SJSA1 (cell line): ENCODE results near the gene DECR2. TPM values are rescaled to one million over a fixed set of nuclear protein-coding genes. Genes with fewer than 3 reads are reported as not detected.

Experiments used
- total RNA-seq: library from RNA; depleted of rRNA; stranded (reverse); fragments of >200 nt; shearing (Covaris generic); gene quantifications from 2 replicates; pipeline ENCODE4 v1.2.3, GENCODE V29; 2014; rRNA removed

DECR2 gene
- total RNA-seq, 1 experiment from 2014 or later: 5.8 TPM

Other genes starting within 250 kb of the DECR2 start
- gene HBZ, start 249.2 kb upstream of the DECR2 start, total RNA-seq: not detected in 2 replicates
- not detected in 2 replicates for gene HBM, start 235.9 kb upstream of the DECR2 start, total RNA-seq
- gene HBA2, start 229.0 kb upstream of the DECR2 start, total RNA-seq: not detected in 2 replicates
- gene HBA1, start 225.2 kb upstream of the DECR2 start, total RNA-seq: not detected in 2 replicates
- gene HBQ1, start 221.4 kb upstream of the DECR2 start, total RNA-seq: not detected in 2 replicates
- 47.1 and 53.3 TPM in 2 replicates for gene LUC7L, start 172.4 kb upstream of the DECR2 start, total RNA-seq
- gene FAM234A, start 167.1 kb upstream of the DECR2 start, total RNA-seq: 99.5 and 102 TPM in 2 replicates
- not detected in 2 replicates for gene RGS11, start 125.9 kb upstream of the DECR2 start, total RNA-seq
- not detected in 2 replicates for gene ARHGDIG, start 121.3 kb upstream of the DECR2 start, total RNA-seq
- not detected in 2 replicates for gene PDIA2, start 118.7 kb upstream of the DECR2 start, total RNA-seq
- gene AXIN1, start 49.2 kb upstream of the DECR2 start, total RNA-seq: 18.5 and 26.4 TPM in 2 replicates
- 150 and 154 TPM in 2 replicates for gene MRPL28, start 31.3 kb upstream of the DECR2 start, total RNA-seq
- 34.9 and 39.7 TPM in 2 replicates for gene PGAP6, start 19.9 kb upstream of the DECR2 start, total RNA-seq
- gene NME4, start 4.7 kb upstream of the DECR2 start, total RNA-seq: 62.7 and 82.9 TPM in 2 replicates
- gene RAB11FIP3, start 23.8 kb downstream of the DECR2 start, total RNA-seq: 21.1 and 23.6 TPM in 2 replicates
- 44.4 and 46.1 TPM in 2 replicates for gene CAPN15, start 125.8 kb downstream of the DECR2 start, total RNA-seq
- not detected in 2 replicates for gene PRR35, start 158.5 kb downstream of the DECR2 start, total RNA-seq
- 0.37 TPM in 1 of 2 replicates, not detected in the other for gene NHLRC4, start 165.1 kb downstream of the DECR2 start, total RNA-seq
- 19.6 and 33.8 TPM in 2 replicates for gene PIGQ, start 168.1 kb downstream of the DECR2 start, total RNA-seq
- 10.2 and 17.8 TPM in 2 replicates for gene RAB40C, start 188.2 kb downstream of the DECR2 start, total RNA-seq
- gene WFIKKN1, start 229.1 kb downstream of the DECR2 start, total RNA-seq: 0.39 and 0.41 TPM in 2 replicates
- 73.1 and 86.6 TPM in 2 replicates for gene METTL26, start 234.4 kb downstream of the DECR2 start, total RNA-seq
- 3.0 TPM in 1 of 2 replicates, not detected in the other for gene MCRIP2, start 239.9 kb downstream of the DECR2 start, total RNA-seq
- 12.1 and 31.9 TPM in 2 replicates for gene WDR90, start 247.5 kb downstream of the DECR2 start, total RNA-seq